ENCODE data around the gene HIVEP3.

Gene HIVEP3

GRCh38 chr1:41819843-41820242 is 98.9 kb downstream of the HIVEP3 start:
- no peak for DNase-seq (ENCODE audit: low read depth in 1 of 2, low spot score in 1 of 2)
- Histone ChIP-seq H3K27me3 (ENCODE audit: insufficient read depth, poor library complexity, severe bottlenecking) (no peaks in the 10 kb centered on the region), H3K27ac (replicated peaks) (no peak overlapping the region), H3K4me3 (replicated peaks; ENCODE audit: insufficient read depth, low read length) (no peak overlapping the region)
- TF ChIP-seq POLR2AphosphoS5 (IDR thresholded peaks at IDR 0.05; ENCODE audit: low read depth), result no peak
- no peak for TF ChIP-seq CTCF (IDR thresholded peaks at IDR 0.05; ENCODE audit: insufficient read depth, low read length)
- no peak for TF ChIP-seq GABPA (IDR thresholded peaks at IDR 0.05; ENCODE audit: low read depth)
- TF ChIP-seq SPI1 (IDR thresholded peaks at IDR 0.05; ENCODE audit: borderline replicate concordance, low read depth), result no peak
- no peak for TF ChIP-seq REST (IDR thresholded peaks at IDR 0.05; ENCODE audit: insufficient replicate concordance, low read depth)

GRCh38 chr1:41819069-41819468 is 99.7 kb downstream of the HIVEP3 start:
- no peaks in the 10 kb centered on the region for H3K27me3 ChIP-seq (ENCODE audit: insufficient read depth, poor library complexity, severe bottlenecking)
- TF ChIP-seq SPI1 (IDR thresholded peaks at IDR 0.05; ENCODE audit: borderline replicate concordance, low read depth) (no peak), REST (IDR thresholded peaks at IDR 0.05; ENCODE audit: insufficient replicate concordance, low read depth) (no peak), CTCF (IDR thresholded peaks at IDR 0.05; ENCODE audit: insufficient read depth, low read length) (no peak), GABPA (IDR thresholded peaks at IDR 0.05; ENCODE audit: low read depth) (no peak), POLR2AphosphoS5 (IDR thresholded peaks at IDR 0.05; ENCODE audit: low read depth) (no peak)
- no peak overlapping the region for H3K27ac ChIP-seq (replicated peaks)
- no peak overlapping the region for H3K4me3 ChIP-seq (replicated peaks; ENCODE audit: insufficient read depth, low read length)
- no peak for DNase-seq (ENCODE audit: low read depth in 1 of 2, low spot score in 1 of 2)

- Histone ChIP-seq H3K4me3 (replicated peaks; ENCODE audit: insufficient read depth, low read length) (no peak overlapping the region), H3K27me3 (ENCODE audit: insufficient read depth, poor library complexity, severe bottlenecking) (no peaks in the 10 kb centered on the region), H3K27ac (replicated peaks) (no peak overlapping the region)
- no peak for DNase-seq (ENCODE audit: low read depth in 1 of 2, low spot score in 1 of 2)
- TF ChIP-seq SPI1 (IDR thresholded peaks at IDR 0.05; ENCODE audit: borderline replicate concordance, low read depth) (no peak), CTCF (IDR thresholded peaks at IDR 0.05; ENCODE audit: insufficient read depth, low read length) (no peak)
Observed at GRCh38 chr1:41816061-41816460, 102.7 kb downstream of the HIVEP3 start.
